A673 (cell line): ENCODE results near the gene PDCD11. TPM values are rescaled to one million over a fixed set of nuclear protein-coding genes. Genes with fewer than 3 reads are reported as not detected.

Experiments
- BruUV-seq: library from RNA; stranded (reverse); fragments of 400-500 nt; replicated peaks from 2 replicates; lab custom pipeline; 2021; lab: Mats Ljungman, UMichigan
- CTCF ChIA-PET: fragments of 300-600 bp; sonication (Branson Sonifier 250); formaldehyde crosslinking; loops from one replicate; lab custom pipeline; 2022; ENCODE audit warnings: antibody characterized with exemption; lab: Charles Lee
- POLR2A ChIA-PET: fragments of 300-600 bp; sonication (Branson Sonifier 250); formaldehyde crosslinking; loops from one replicate; lab custom pipeline; 2022; ENCODE audit warnings: antibody characterized with exemption; ENCODE audit not compliant: low non-redundant PET; lab: Charles Lee
- DNase-seq: peaks from one replicate; pipeline ENCODE4 v3.0.0-alpha.2; 2015; ENCODE audit warnings: low spot score
- H3K27ac ChIP-seq: fragments of 200-600 bp; sonication (generic); 2 replicates; pipeline ENCODE4 v1.5.1; 2016; ENCODE audit warnings: mixed run types, low read depth, mild to moderate bottlenecking, mixed read lengths, antibody characterized with exemption, low read length; ENCODE audit not compliant: poor library complexity, severe bottlenecking
- H3K27me3 ChIP-seq: fragments of 200-600 bp; sonication (generic); replicated peaks from 2 replicates; pipeline ENCODE4 v1.6.1; 2017; ENCODE audit warnings: mixed run types, low read depth, mild to moderate bottlenecking, mixed read lengths, antibody characterized with exemption, low read length; ENCODE audit not compliant: insufficient read depth, poor library complexity
- H3K36me3 ChIP-seq: fragments of 200-600 bp; sonication (generic); 2 replicates; pipeline ENCODE4 v1.6.1; 2016; ENCODE audit warnings: mixed run types, mild to moderate bottlenecking, mixed read lengths, antibody characterized with exemption, low read length; ENCODE audit not compliant: insufficient read depth, poor library complexity, severe bottlenecking
- H3K4me1 ChIP-seq: fragments of 200-600 bp; sonication (generic); 2 replicates; pipeline ENCODE4 v1.6.1; 2017; ENCODE audit warnings: mixed run types, mild to moderate bottlenecking, mixed read lengths, antibody characterized with exemption, low read length; ENCODE audit not compliant: insufficient read depth, poor library complexity, severe bottlenecking
- H3K4me3 ChIP-seq: fragments of 200-600 bp; sonication (generic); 2 replicates; pipeline ENCODE4 v1.5.1; 2016; ENCODE audit warnings: low read depth, mixed run types, mild to moderate bottlenecking, mixed read lengths, low read length; ENCODE audit not compliant: poor library complexity, severe bottlenecking
- H3K9me3 ChIP-seq: fragments of 200-600 bp; sonication (generic); 2 replicates; pipeline ENCODE4 v1.6.1; 2016; ENCODE audit warnings: mixed run types, low read depth, mild to moderate bottlenecking, mixed read lengths, antibody characterized with exemption, low read length; ENCODE audit not compliant: poor library complexity, severe bottlenecking
- EZH2 ChIP-seq: fragments of 200-600 bp; sonication (generic); IDR thresholded peaks from 2 replicates; pipeline ENCODE4 v1.6.1; 2017; ENCODE audit warnings: borderline replicate concordance, low read depth, mild to moderate bottlenecking, mixed read lengths, antibody characterized with exemption, low read length; ENCODE audit not compliant: poor library complexity, severe bottlenecking
- intact Hi-C: fragments of 100-400 bp; cut with micrococcal nuclease; formaldehyde crosslinking; loops from one replicate; pipeline ENCODE4 v1.10.0; 2022; ENCODE audit not compliant: unreplicated experiment
- total RNA-seq: library from RNA; stranded (reverse); gene quantifications from 2 replicates; pipeline ENCODE4 v1.2.3, GENCODE V29; 2021
- TF ChIP-seq, protein P1 (sequence below): fragments of 300-800, 200-600 bp; sonication (generic); conservative IDR thresholded peaks from 2 replicates; pipeline ENCODE4 v1.5.1; 2017; ENCODE audit warnings: low read depth, mild to moderate bottlenecking, antibody characterized with exemption, low read length, moderate library complexity, mixed read lengths

Gene PDCD11
- total RNA-seq, 1 experiment from 2014 or later: 78.1 TPM

DNA sequence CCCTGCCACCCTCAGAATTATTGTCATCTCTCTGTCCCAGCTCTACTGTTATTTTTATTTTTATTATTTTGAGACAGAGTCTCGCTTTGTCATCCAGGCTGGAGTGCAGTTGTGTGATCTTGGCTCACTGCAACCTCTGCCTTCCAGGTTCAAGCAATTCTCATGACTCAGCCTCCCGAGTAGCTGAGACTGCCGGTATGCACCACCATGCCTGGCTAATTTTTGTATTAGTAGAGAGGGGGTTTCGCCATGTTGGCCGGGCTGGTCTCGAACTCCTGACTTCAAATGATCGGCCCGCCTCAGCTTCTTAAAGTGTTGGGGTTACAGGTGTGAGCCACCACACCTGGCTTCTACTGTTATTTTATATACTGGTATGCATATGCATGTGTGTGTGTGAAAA, 44.8 kb downstream of the PDCD11 start:
- no peaks in the 10 kb centered on the region for H3K27me3 ChIP-seq
- no peak overlapping the region for H3K27ac ChIP-seq
- H3K9me3 ChIP-seq: no peaks in the 10 kb centered on the region
- intact Hi-C loops: no loop called here
- H3K4me3 ChIP-seq: no peak overlapping the region
- CTCF ChIA-PET: no interaction called here
- POLR2A ChIA-PET: no interaction called here
- H3K36me3 ChIP-seq: peaks cover 74% of the 10 kb centered on the region
- DNase-seq: no peak
- BruUV-seq: no TSS peak
- H3K4me1 ChIP-seq: no peaks in the 10 kb centered on the region
- no peak for TF ChIP-seq EZH2
- TF ChIP-seq, protein P1, sequence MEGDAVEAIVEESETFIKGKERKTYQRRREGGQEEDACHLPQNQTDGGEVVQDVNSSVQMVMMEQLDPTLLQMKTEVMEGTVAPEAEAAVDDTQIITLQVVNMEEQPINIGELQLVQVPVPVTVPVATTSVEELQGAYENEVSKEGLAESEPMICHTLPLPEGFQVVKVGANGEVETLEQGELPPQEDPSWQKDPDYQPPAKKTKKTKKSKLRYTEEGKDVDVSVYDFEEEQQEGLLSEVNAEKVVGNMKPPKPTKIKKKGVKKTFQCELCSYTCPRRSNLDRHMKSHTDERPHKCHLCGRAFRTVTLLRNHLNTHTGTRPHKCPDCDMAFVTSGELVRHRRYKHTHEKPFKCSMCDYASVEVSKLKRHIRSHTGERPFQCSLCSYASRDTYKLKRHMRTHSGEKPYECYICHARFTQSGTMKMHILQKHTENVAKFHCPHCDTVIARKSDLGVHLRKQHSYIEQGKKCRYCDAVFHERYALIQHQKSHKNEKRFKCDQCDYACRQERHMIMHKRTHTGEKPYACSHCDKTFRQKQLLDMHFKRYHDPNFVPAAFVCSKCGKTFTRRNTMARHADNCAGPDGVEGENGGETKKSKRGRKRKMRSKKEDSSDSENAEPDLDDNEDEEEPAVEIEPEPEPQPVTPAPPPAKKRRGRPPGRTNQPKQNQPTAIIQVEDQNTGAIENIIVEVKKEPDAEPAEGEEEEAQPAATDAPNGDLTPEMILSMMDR: no peak

DNA sequence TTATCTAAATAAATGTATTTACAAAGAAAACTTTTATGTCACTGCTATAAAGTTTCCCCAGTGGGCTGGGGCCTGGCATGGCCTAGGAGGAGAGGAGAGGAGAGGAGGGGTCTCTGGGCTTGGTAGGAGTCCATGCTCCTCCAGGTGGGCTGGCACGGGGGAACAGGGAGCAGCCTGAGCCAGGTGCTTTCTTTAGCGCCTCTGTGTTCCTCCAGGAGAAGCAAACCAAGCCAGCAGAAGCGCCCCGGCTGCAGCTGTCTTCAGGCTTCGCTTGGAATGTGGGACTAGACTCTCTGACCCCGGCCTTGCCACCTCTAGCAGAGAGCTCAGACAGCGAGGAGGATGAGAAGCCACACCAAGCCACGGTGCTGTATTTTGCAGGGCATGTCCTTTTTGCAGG, 45.2 kb downstream of the PDCD11 start:
- no TSS peak for BruUV-seq
- H3K4me1 ChIP-seq: no peaks in the 10 kb centered on the region
- DNase-seq: no peak
- CTCF ChIA-PET: no interaction called here
- no peak for TF ChIP-seq EZH2
- no peak overlapping the region for H3K4me3 ChIP-seq
- no peaks in the 10 kb centered on the region for H3K9me3 ChIP-seq
- no peak overlapping the region for H3K27ac ChIP-seq
- POLR2A ChIA-PET: no interaction called here
- peaks cover 78% of the 10 kb centered on the region for H3K36me3 ChIP-seq
- intact Hi-C loops: no loop called here
- no peaks in the 10 kb centered on the region for H3K27me3 ChIP-seq

DNA sequence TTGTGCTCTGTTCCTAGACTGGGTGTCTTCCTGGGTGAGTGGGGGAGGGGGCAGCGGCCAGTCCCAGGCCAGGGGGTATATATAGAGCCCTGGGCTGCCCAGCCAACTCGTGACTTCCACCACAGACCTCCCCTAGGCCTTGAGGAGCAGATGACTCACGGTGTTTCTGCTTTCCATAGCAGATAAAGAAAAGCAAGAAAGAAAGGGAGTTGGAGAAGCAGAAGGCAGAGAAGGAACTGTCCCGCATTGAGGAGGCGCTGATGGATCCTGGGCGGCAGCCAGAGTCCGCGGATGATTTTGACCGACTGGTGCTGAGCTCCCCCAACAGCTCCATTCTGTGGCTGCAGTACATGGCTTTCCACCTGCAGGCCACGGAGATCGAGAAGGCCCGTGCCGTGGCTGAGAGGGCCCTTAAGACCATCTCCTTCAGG, 45.6 kb downstream of the PDCD11 start:
- Histone ChIP-seq H3K36me3 (peaks cover 83% of the 10 kb centered on the region), H3K27me3 (no peaks in the 10 kb centered on the region), H3K4me3 (no peak overlapping the region), H3K27ac (no peak overlapping the region), H3K9me3 (no peaks in the 10 kb centered on the region), H3K4me1 (no peaks in the 10 kb centered on the region)
- intact Hi-C loops: no loop called here
- ChIA-PET POLR2A (no interaction called here), CTCF (no interaction called here)
- TF ChIP-seq EZH2: no peak
- TF ChIP-seq, protein P1: no peak
- no TSS peak for BruUV-seq
- DNase-seq: no peak

DNA sequence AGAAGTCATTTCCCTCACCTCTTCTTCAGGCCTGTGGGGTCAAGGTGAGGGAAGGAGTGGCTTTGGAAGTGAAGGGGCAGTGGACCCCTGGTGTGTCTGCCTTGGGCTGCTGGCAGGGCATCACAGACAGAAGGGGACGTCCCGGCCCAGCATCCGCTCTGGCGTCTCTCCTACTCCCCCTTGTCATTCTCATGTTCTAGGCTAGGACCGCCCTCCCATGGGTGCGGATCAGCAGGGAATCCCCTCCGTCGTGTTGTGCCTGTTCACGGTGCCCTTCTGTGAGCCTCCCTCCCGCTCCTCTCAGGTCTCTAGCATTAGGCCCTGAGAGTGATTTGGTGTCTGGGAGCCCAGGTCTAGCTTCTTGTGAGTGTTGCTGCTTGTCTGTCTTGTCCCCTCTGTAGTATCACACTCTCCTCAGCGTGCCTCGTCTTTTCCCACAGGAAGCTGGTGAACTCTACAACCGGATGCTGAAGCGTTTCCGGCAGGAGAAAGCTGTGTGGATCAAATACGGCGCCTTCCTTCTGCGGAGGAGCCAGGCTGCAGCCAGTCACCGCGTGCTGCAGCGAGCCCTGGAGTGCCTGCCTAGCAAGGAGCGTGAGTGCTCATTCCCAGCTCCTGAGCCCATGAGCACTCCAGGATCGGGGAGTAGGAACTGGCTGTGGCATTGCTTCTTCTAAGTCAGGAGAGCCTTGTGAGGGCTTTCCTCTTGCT, 47.2 kb downstream of the PDCD11 start:
- no peaks in the 10 kb centered on the region for H3K27me3 ChIP-seq
- no peaks in the 10 kb centered on the region for H3K4me1 ChIP-seq
- H3K27ac ChIP-seq: no peak overlapping the region
- POLR2A ChIA-PET: no interaction called here
- no peak overlapping the region for H3K4me3 ChIP-seq
- CTCF ChIA-PET: no interaction called here
- peaks cover 81% of the 10 kb centered on the region for H3K36me3 ChIP-seq
- TF ChIP-seq, protein P1: no peak
- TF ChIP-seq EZH2: no peak
- intact Hi-C loops: no loop called here
- DNase-seq: no peak
- no peaks in the 10 kb centered on the region for H3K9me3 ChIP-seq
- no TSS peak for BruUV-seq
